ENCODE data around the gene FBXL13. TPM values are rescaled to one million over a fixed set of nuclear protein-coding genes. Genes with fewer than 3 reads are reported as not detected.

FBXL13 gene
- total RNA-seq, 1 donor: 2.2 TPM

- Histone ChIP-seq H4K20me1 (ENCODE audit: insufficient read depth, low read length) (no peaks in the 10 kb centered on the region), H3K4me3 (ENCODE audit: insufficient read depth, low read length) (no peak overlapping the region), H2AFZ (ENCODE audit: low read length) (no peak overlapping the region), H3K27me3 (ENCODE audit: insufficient read depth, low read length) (no peaks in the 10 kb centered on the region), H3K4me2 (ENCODE audit: insufficient read depth, low read length) (no peak overlapping the region), H3K79me2 (ENCODE audit: insufficient read depth, low read length) (no peaks in the 10 kb centered on the region), H3K27ac (ENCODE audit: low read depth, low read length) (peak overlapping the region; percentile 75), H3K36me3 (ENCODE audit: insufficient read depth, low read length) (no peaks in the 10 kb centered on the region), H3K9me3 (ENCODE audit: low read depth, low read length) (no peaks in the 10 kb centered on the region), H3K4me1 (ENCODE audit: insufficient read depth, low read length) (peaks cover 44% of the 10 kb centered on the region)
- no peak for DNase-seq (ENCODE audit: insufficient read length, low spot score, missing footprints)
- no peak for TF ChIP-seq CTCF (IDR thresholded peaks at IDR 0.05; ENCODE audit: extremely low read depth, low read depth, low read length)
These were observed 84.0 kb downstream of the FBXL13 start for GRCh38 chr7:102990642-102991041.

DNA sequence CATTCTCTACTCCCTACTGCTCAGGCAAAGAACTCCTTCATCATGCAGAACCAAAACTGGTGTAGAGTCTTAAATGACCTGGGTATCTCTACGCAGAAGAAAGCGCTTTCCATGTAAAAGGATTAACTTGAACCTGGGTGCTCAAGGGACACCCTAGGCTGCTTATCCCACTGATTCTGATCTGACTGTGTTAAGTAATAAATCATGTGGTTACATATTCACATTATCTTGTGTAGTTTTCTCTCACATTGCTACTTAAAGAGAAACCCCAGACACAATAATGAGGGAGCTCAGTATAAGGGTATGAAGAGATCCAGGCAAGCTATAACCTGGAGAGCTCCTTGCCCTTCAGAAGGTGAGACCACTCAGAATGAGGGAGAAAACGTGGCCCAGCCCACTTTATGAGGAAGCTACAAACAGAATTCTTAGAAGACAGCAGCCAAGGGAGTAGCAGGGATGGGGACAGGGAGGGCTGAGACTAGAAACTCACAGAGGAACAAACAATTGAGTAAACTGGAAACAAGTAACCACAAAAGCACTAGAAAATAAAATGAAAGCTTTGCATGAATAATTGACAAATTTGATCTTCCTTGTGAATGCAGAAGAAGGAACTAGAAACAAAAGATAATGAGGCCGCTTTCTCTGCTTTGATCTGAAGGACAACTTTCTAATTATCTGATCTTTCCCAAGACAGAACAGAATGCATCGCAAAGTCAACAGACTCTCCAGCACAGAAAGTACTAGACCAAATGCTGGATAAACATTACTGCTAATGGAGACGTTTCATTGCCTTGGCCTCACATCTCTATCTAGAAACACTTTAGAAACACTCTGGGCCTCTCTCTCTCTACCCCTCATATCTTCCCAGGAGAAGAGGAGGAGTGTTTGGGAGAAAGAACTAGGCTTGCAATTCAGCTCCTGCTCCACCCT is 85.7 kb downstream of the FBXL13 start:
- peaks cover 52% of the 10 kb centered on the region for H3K4me1 ChIP-seq (ENCODE audit: insufficient read depth, low read length)
- no peaks in the 10 kb centered on the region for H3K27me3 ChIP-seq (ENCODE audit: insufficient read depth, low read length)
- H3K9me3 ChIP-seq (ENCODE audit: low read depth, low read length): no peaks in the 10 kb centered on the region
- no peaks in the 10 kb centered on the region for H4K20me1 ChIP-seq (ENCODE audit: insufficient read depth, low read length)
- no peak overlapping the region for H3K4me3 ChIP-seq (ENCODE audit: insufficient read depth, low read length)
- TF ChIP-seq CTCF (IDR thresholded peaks at IDR 0.05; ENCODE audit: extremely low read depth, low read depth, low read length): no peak
- H3K79me2 ChIP-seq (ENCODE audit: insufficient read depth, low read length): no peaks in the 10 kb centered on the region
- no peak overlapping the region for H3K4me2 ChIP-seq (ENCODE audit: insufficient read depth, low read length)
- no peaks in the 10 kb centered on the region for H3K36me3 ChIP-seq (ENCODE audit: insufficient read depth, low read length)
- no peak overlapping the region for H2AFZ ChIP-seq (ENCODE audit: low read length)
- no peak for DNase-seq (ENCODE audit: insufficient read length, low spot score, missing footprints)
- H3K27ac ChIP-seq (ENCODE audit: low read depth, low read length): no peak overlapping the region

DNA sequence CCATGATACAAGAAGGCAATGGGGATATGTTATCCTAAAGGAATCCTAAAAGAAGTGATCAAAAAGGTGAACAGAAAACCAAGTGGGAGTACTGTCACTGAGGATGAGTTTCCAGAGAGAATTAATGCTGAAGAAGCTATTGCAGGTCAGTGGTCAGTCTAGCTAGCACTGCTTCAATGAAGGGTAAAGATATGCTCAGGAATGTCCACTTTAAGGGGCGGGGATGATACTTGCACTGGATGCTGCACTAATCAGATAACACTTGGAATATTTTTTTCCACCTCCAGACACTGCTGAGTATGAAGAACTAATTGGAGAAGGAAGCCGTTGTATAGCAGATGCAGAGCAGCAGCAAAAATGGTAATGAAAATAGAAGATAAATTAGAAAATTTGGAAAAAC is 86.5 kb downstream of the FBXL13 start:
- H3K4me2 ChIP-seq (ENCODE audit: insufficient read depth, low read length): no peak overlapping the region
- H3K36me3 ChIP-seq (ENCODE audit: insufficient read depth, low read length): no peaks in the 10 kb centered on the region
- H3K9me3 ChIP-seq (ENCODE audit: low read depth, low read length): no peaks in the 10 kb centered on the region
- no peak for TF ChIP-seq CTCF (IDR thresholded peaks at IDR 0.05; ENCODE audit: extremely low read depth, low read depth, low read length)
- no peak overlapping the region for H3K4me3 ChIP-seq (ENCODE audit: insufficient read depth, low read length)
- DNase-seq (ENCODE audit: insufficient read length, low spot score, missing footprints): no peak
- H3K27ac ChIP-seq (ENCODE audit: low read depth, low read length): no peak overlapping the region
- peaks cover 44% of the 10 kb centered on the region for H3K4me1 ChIP-seq (ENCODE audit: insufficient read depth, low read length)
- H4K20me1 ChIP-seq (ENCODE audit: insufficient read depth, low read length): no peaks in the 10 kb centered on the region
- no peak overlapping the region for H2AFZ ChIP-seq (ENCODE audit: low read length)
- H3K27me3 ChIP-seq (ENCODE audit: insufficient read depth, low read length): no peaks in the 10 kb centered on the region
- no peaks in the 10 kb centered on the region for H3K79me2 ChIP-seq (ENCODE audit: insufficient read depth, low read length)

DNA sequence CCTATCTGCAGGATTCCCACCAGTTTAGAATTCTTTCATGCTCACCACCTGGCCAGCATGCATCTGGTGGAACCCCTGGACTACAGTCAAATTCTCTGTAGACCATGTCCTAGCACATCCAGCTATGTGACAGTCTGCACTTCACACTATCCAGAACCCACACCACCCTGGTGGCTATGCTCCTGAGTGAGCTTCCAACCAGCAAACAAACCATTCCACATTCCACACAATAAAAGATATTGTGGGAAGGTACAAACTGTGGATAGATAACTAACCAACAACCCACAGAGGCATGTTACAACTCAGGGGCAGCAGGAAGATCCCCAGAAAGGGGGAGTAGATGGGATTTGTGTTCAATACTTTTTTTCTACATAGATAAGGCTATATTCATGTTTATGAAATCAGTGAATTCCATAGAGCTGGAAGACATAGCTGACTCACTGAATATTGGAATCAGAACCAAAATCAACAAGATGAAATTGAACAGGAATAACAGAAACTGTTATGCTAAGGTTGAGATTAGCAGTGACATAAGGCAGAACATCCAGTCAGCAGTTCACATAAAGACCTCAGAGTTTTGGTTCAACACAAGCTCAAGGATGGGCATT is 89.3 kb downstream of the FBXL13 start:
- no peaks in the 10 kb centered on the region for H4K20me1 ChIP-seq (ENCODE audit: insufficient read depth, low read length)
- peak overlapping the region; percentile 41 for H3K27ac ChIP-seq (ENCODE audit: low read depth, low read length)
- H3K79me2 ChIP-seq (ENCODE audit: insufficient read depth, low read length): no peaks in the 10 kb centered on the region
- no peaks in the 10 kb centered on the region for H3K27me3 ChIP-seq (ENCODE audit: insufficient read depth, low read length)
- peaks cover 16% of the 10 kb centered on the region for H3K4me1 ChIP-seq (ENCODE audit: insufficient read depth, low read length)
- H3K4me2 ChIP-seq (ENCODE audit: insufficient read depth, low read length): peak overlapping the region; percentile 12
- DNase-seq (ENCODE audit: insufficient read length, low spot score, missing footprints): peak; percentile 66
- H3K9me3 ChIP-seq (ENCODE audit: low read depth, low read length): no peaks in the 10 kb centered on the region
- H3K36me3 ChIP-seq (ENCODE audit: insufficient read depth, low read length): no peaks in the 10 kb centered on the region
- no peak overlapping the region for H3K4me3 ChIP-seq (ENCODE audit: insufficient read depth, low read length)
- no peak for TF ChIP-seq CTCF (IDR thresholded peaks at IDR 0.05; ENCODE audit: extremely low read depth, low read depth, low read length)
- no peak overlapping the region for H2AFZ ChIP-seq (ENCODE audit: low read length)

Measured in osteoblast (primary cell).